ENCODE data around the gene MYO5B.
"Not testable (repeated sequence)": the region's sequence is repeated elsewhere in the genome, so short reads cannot be mapped to it uniquely, and the experiment has no call there.

Gene MYO5B

GRCh38 chr18:49839012-49839411 lies 355.9 kb downstream of the MYO5B start:
- TF ChIP-seq POLR2A (IDR thresholded peaks at IDR 0.05; ENCODE audit: low read length): no peak
- no peak for TF ChIP-seq GATA1 (IDR thresholded peaks at IDR 0.05; ENCODE audit: low read depth, low read length)
- DNase-seq: no peak

- no peak for DNase-seq
- TF ChIP-seq POLR2A (IDR thresholded peaks at IDR 0.05; ENCODE audit: low read length): no peak
- TF ChIP-seq GATA1 (IDR thresholded peaks at IDR 0.05; ENCODE audit: low read depth, low read length): no peak
These were observed 356.6 kb downstream of the MYO5B start for GRCh38 chr18:49838381-49838780.

DNA sequence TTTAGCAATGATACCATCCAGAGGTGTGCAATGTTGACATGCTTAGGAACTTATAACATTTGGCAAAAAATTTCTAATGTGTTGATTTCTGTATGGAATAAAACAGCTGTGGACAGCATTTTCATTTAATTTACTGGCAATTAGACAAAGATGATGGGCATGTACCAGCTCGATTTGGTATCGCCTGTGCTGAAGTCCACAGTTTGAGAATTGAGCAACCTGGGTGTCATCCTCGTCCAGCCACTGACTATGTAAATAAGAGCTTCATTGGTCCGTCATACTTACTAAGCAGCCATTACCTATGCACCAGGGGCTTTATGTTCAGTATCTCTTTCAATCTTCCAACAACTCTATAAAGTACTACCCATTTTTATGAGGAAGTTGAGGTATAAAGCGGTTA lies 357.1 kb downstream of the MYO5B start:
- DNase-seq: no peak
- no peak for TF ChIP-seq GATA1 (IDR thresholded peaks at IDR 0.05; ENCODE audit: low read depth, low read length)
- no peak for TF ChIP-seq POLR2A (IDR thresholded peaks at IDR 0.05; ENCODE audit: low read length)

GRCh38 chr18:49837316-49837835 lies 357.6 kb downstream of the MYO5B start:
- not testable (repeated sequence) for DNase-seq

- TF ChIP-seq POLR2A (IDR thresholded peaks at IDR 0.05; ENCODE audit: low read length): no peak
- no peak for DNase-seq
These were observed 359.5 kb downstream of the MYO5B start for GRCh38 chr18:49835405-49835804.

DNA sequence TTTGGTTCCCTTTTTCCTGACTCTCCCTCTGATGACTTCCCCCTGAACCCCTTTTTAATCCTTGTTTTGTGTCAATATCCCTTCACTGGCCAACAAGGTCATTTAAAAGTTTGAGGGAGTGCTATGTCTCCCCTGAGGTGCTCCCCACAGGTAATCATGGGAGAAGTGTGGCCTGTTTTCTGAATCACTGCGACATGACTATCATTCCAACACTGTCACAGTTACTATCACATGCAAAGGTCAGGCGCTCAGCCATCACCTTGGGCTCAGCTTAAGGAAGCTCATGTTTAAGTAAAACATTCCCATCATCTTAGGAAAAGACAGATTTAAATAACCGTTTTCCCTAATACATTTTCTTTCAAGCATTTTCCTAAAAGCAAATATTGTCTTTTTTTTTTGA lies 360.7 kb downstream of the MYO5B start:
- TF ChIP-seq GATA1 (IDR thresholded peaks at IDR 0.05; ENCODE audit: low read depth, low read length) (no peak), POLR2A (IDR thresholded peaks at IDR 0.05; ENCODE audit: low read length) (no peak)
- DNase-seq: no peak

DNA sequence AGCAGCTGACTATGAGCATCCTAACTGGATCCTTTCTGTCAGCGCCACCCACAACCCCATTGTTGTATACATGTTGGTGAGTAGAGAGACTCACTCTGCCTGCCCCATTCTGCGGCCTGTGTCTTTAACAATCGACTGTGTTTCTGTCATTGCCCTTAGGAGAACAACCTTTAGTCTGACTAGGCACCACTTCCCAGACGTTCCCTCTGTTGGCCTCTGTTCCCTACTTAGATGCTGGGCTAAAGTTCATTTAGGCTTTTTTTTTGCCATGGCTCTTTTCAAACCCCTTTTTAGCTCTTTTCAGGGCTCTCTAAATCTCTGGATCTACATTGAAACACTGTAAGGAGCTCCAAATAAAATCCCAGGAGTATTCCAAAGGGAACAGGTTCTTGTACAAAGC lies 361.1 kb downstream of the MYO5B start:
- no peak for DNase-seq
- TF ChIP-seq GATA1 (IDR thresholded peaks at IDR 0.05; ENCODE audit: low read depth, low read length): no peak
- no peak for TF ChIP-seq POLR2A (IDR thresholded peaks at IDR 0.05; ENCODE audit: low read length)

DNA sequence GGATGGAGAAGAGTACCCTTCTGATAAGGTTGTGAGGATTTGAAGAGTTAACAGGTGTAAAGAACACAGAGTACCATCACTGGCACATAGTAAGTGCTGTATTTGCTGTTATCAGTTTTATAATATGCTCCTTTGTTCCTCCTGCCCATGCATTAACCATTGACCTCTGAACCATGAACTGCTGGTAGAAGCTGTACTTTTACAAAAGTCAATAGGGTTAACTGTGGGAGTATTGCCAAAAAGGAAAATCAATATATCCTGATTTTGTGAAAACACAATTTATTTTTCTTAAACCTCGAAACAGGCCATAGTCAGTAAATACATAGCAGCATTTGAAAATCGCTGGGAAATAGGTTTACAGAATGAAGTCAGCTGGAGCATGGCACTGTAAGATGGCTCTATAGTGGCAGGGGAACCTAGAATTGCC lies 362.7 kb downstream of the MYO5B start:
- no peak for DNase-seq
- TF ChIP-seq POLR2A (IDR thresholded peaks at IDR 0.05; ENCODE audit: low read length) (no peak), GATA1 (IDR thresholded peaks at IDR 0.05; ENCODE audit: low read depth, low read length) (no peak)

DNA sequence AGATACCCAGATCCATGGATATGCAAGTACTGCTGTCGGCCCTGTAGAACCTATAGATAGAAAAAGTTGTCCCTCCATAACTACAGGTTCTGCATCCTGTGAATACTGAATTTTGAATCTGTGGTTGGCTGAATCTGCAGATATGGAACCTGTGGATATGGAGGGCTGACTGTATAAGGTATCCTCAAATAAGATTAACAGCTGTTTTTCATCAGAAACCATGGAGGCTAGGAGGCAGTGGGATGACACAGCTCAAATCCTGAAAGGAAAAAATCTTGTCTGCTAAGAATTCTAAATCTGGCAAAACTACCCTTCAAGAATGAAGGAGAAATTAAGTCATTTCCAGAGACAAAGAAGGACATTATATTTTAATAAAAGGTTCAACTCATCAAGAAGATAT lies 367.0 kb downstream of the MYO5B start:
- no peak for DNase-seq
- no peak for TF ChIP-seq POLR2A (IDR thresholded peaks at IDR 0.05; ENCODE audit: low read length)
- TF ChIP-seq GATA1 (IDR thresholded peaks at IDR 0.05; ENCODE audit: low read depth, low read length): no peak

- no peak for TF ChIP-seq GATA1 (IDR thresholded peaks at IDR 0.05; ENCODE audit: low read depth, low read length)
- TF ChIP-seq POLR2A (IDR thresholded peaks at IDR 0.05; ENCODE audit: low read length): no peak
- peak; percentile 40 to 58 for DNase-seq
These were observed 374.9 kb downstream of the MYO5B start for GRCh38 chr18:49819823-49820671.

DNA sequence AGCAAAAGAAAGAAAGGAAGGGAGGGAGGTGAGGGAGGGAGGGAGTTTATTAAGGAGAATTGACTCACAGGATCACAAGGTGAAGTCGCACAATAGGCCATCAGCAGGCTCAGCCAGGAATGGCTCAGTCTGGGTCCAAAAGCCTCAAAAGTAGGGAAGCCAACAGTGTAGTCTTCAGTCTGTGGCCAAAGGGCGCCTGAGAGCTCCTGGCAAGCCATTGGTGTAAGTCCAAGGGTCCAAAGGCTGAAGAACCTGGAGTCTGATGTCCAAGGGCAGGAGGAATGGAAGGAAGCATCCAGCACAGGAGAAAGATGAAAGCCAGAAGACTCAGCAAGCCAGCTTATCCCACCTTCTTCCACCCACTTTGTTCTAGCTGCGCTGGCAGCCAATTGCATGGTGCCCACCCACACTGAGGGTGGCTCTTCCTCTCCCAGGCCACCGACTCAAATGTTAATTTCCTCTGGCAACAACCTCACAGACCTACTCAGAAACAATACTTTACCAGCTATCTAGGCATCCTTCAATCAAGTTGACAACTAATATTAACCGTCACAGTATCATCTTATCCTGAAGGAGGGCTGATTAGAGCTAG lies 375.8 kb downstream of the MYO5B start:
- DNase-seq: no peak
- TF ChIP-seq GATA1 (IDR thresholded peaks at IDR 0.05; ENCODE audit: low read depth, low read length) (no peak), POLR2A (IDR thresholded peaks at IDR 0.05; ENCODE audit: low read length) (no peak)

- no peak for TF ChIP-seq POLR2A (IDR thresholded peaks at IDR 0.05; ENCODE audit: low read length)
- TF ChIP-seq GATA1 (IDR thresholded peaks at IDR 0.05; ENCODE audit: low read depth, low read length): no peak
- no peak for DNase-seq
These were observed 377.0 kb downstream of the MYO5B start for GRCh38 chr18:49817947-49818346.

DNA sequence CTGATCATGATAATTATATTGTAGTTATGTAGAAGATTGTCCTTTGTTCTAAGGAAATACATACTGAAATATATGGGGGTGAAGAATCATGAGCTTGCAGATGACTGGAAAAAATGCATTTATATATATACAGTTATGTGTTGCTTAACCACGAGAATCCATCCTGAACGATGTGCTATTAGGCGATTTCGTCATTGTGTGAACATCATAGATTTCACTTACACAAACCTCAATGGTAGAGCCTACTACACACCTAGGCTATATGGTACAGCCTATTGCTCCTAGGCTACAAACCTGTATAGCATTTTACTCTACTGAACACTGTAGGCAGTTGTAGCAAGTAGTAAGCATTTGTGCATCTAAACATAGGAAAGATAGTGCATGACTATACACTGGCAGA lies 379.0 kb downstream of the MYO5B start:
- TF ChIP-seq GATA1 (IDR thresholded peaks at IDR 0.05; ENCODE audit: low read depth, low read length): no peak
- TF ChIP-seq POLR2A (IDR thresholded peaks at IDR 0.05; ENCODE audit: low read length): no peak
- peak; percentile 26 to 32 for DNase-seq

- no peak for TF ChIP-seq GATA1 (IDR thresholded peaks at IDR 0.05; ENCODE audit: low read depth, low read length)
- peak; percentile 55 for TF ChIP-seq POLR2A (IDR thresholded peaks at IDR 0.05; ENCODE audit: low read length)
- peak; percentile 87 to 94 for DNase-seq
These were observed 380.8 kb downstream of the MYO5B start for GRCh38 chr18:49814147-49814499.

Data from erythroblast (primary cell).